Measurements from ENCODE around the gene ITGB1BP2. TPM values are rescaled to one million over a fixed set of nuclear protein-coding genes. Genes with fewer than 3 reads are reported as not detected.
"Not testable (repeated sequence)": the region's sequence is repeated elsewhere in the genome, so short reads cannot be mapped to it uniquely, and the experiment has no call there.

Gene ITGB1BP2
- total and polyA plus RNA-seq, 3 donors from 2014 or later = 2.0 to 12.4 (median 6.1) TPM

DNA sequence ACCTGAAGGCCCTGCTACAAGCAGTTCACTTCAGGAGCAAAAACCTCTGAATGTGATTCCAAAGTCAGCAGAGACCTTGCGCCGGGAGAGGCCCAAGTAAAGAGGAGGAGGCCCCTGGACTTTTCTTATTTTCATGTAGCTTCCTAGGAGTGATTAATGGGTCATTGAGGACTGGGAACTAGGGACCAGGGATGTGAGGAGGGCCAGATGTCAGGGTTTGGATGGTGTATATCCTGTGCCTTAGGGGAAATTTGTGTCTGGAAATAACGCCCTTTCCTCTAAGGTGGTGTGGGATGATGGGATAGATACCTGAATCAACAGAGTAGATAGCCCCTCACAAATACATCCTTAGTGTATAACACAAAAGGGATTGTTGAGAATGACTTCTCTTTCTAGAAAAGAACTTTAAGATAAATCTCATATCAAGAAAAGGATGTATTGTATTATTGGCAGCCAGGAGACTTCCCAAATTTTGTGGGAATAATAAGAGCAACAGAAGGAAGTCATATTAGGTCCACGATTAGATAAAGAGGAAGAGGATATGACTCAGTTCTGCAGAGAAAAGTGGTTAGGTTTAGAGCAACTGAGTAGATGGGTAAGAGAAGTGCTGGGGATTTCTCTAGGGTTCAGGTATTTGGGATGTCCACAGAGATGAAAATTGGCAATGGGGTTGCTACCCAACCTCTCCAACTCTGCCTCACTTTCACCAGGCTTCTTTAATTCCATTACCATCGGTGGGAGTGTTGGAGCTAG lies 1.1 kb downstream of the ITGB1BP2 start:
- no peak for DNase-seq
- WGBS, 2 donors = 51 to 67% methylated on average over 4 to 5 of the region's 5 CpGs
- TF ChIP-seq CTCF (IDR thresholded peaks at IDR 0.05) (no peak), POLR2A (IDR thresholded peaks at IDR 0.05) (no peak)
- Histone ChIP-seq H3K27me3 (no peaks in the 10 kb centered on the region), H3K9me3 (no peaks in the 10 kb centered on the region), H3K27ac (peak overlapping the region in 1 of 2 donors; percentile 75), H3K4me3 (peak overlapping the region in 1 of 2 donors; percentile 10), H3K4me1 (peaks cover 2% of the 10 kb centered on the region), H3K36me3 (ENCODE audit: low read depth, missing control alignments) (no peaks in the 10 kb centered on the region)
- intact Hi-C loops (cut with DNase I; ENCODE audit: low total_unique reads) = no loop called here

DNA sequence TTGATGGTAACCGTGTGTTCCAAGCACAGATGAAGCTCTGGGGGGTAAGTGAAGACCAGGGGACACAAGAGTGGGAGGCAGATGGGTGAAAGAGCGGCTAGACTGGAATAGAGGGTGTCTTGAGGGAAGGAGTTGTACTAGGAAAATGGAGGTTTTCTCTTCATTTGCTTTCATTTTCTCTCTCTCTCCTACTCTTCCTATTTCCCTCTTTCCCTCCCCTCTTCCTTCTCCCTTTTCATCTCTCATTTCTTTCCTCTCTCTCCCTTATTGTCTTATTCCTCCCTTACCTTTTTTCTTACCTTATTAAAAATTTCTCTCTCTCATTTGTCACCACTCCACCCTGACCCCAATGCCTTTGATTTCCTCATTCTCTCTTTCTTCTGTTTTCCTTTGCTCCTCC lies 3.0 kb downstream of the ITGB1BP2 start:
- Histone ChIP-seq H3K27ac (no peak overlapping the region), H3K36me3 (ENCODE audit: low read depth, missing control alignments) (no peaks in the 10 kb centered on the region), H3K4me3 (no peak overlapping the region), H3K9me3 (no peaks in the 10 kb centered on the region), H3K4me1 (no peaks in the 10 kb centered on the region), H3K27me3 (no peaks in the 10 kb centered on the region)
- TF ChIP-seq CTCF (IDR thresholded peaks at IDR 0.05) (no peak), POLR2A (IDR thresholded peaks at IDR 0.05) (no peak)
- 88 to 100% methylated on average over 2 of the region's 2 CpGs for WGBS, 2 donors
- intact Hi-C loops (cut with DNase I; ENCODE audit: low total_unique reads) = no loop called here
- DNase-seq = no peak

DNA sequence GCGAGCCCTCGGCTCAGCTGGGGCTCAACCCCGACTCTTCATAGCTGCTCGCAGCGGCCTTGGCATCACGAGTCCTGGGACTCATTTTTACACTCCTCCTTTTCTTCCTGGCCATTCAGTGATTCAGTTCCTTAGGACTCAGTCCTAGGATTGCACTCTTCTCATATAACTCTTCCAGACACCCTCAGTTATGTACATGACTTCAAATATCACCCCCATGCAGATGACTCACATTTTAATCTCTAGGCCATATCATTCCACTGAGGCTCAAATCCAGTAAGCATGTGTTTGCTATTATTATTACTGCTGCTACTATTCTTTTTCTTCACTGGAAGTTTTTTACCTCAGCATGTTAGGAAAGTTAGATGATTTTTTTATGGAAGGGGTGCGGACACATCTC lies 14.4 kb downstream of the ITGB1BP2 start:
- intact Hi-C loops (cut with DNase I; ENCODE audit: low total_unique reads) = no loop called here
- no peaks in the 10 kb centered on the region for H3K27me3 ChIP-seq
- DNase-seq = no peak
- TF ChIP-seq CTCF (IDR thresholded peaks at IDR 0.05) = no peak
- TF ChIP-seq POLR2A (IDR thresholded peaks at IDR 0.05) = no peak
- H3K4me3 ChIP-seq = no peak overlapping the region
- 88% methylated on average over 7 of the region's 7 CpGs for WGBS, 2 donors
- H3K4me1 ChIP-seq = no peaks in the 10 kb centered on the region
- no peaks in the 10 kb centered on the region for H3K36me3 ChIP-seq (ENCODE audit: low read depth, missing control alignments)
- H3K9me3 ChIP-seq = no peaks in the 10 kb centered on the region
- no peak overlapping the region for H3K27ac ChIP-seq

DNA sequence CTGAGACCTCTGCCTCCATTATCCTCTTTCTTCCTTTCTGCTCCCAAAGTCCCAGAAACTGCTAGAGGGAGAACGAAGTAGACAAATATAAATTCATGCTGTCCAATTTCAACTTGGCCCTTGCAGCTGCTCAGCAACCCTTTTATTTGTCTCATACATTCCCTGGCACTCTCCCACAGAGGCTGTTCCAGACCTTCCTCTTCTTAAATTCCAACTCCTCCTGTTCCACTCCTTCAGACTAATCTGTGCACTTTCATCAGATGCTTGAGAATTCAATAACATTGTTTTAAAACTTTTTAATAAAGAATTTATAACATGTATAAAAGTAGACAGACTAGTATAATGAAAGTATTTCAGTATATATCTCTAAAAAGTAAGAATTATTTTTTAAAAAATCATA lies 15.4 kb downstream of the ITGB1BP2 start:
- H3K9me3 ChIP-seq; DNase-seq; H3K27ac ChIP-seq; H3K4me1 ChIP-seq; intact Hi-C loops (cut with DNase I; ENCODE audit: low total_unique reads); H3K4me3 ChIP-seq; H3K27me3 ChIP-seq; H3K36me3 ChIP-seq (ENCODE audit: low read depth, missing control alignments): not testable (repeated sequence)
- 55% methylated on average over 1 of the region's 1 CpG; no CpG with 5 or more reads in 1 of the 2 donors for WGBS, 2 donors

GRCh38 chrX:71320126-71320525 lies 18.6 kb downstream of the ITGB1BP2 start:
- H3K36me3 ChIP-seq (ENCODE audit: low read depth, missing control alignments) = no peaks in the 10 kb centered on the region
- H3K4me1 ChIP-seq = no peaks in the 10 kb centered on the region
- 85 to 95% methylated on average over 1 of the region's 1 CpG for WGBS, 2 donors
- no peak overlapping the region for H3K4me3 ChIP-seq
- TF ChIP-seq CTCF (IDR thresholded peaks at IDR 0.05) = no peak
- TF ChIP-seq POLR2A (IDR thresholded peaks at IDR 0.05) = no peak
- H3K27me3 ChIP-seq = no peaks in the 10 kb centered on the region
- no peak for DNase-seq
- no peaks in the 10 kb centered on the region for H3K9me3 ChIP-seq
- intact Hi-C loops (cut with DNase I; ENCODE audit: low total_unique reads) = no loop called here
- no peak overlapping the region for H3K27ac ChIP-seq

All from testis (tissue), 3 donors.